Measurements from ENCODE around the gene ZNF419. TPM values are rescaled to one million over a fixed set of nuclear protein-coding genes. Genes with fewer than 3 reads are reported as not detected.

The ZNF419 gene
- total RNA-seq: 8.3 and 13.8 TPM in 2 replicates

GRCh38 chr19:57487477-57488298, at the start of gene ZNF419:
TSS of gene ZNF419 (plus strand) at chr19:57487750. CDS start at chr19:57487951, 201 bp downstream.

GRCh38 chr19:57477191-57478008, 10.2 kb upstream of the ZNF419 start, which contains the start of gene ZNF772:
TSS of gene ZNF772 (minus strand) at chr19:57477566. CDS start at chr19:57477309, 257 bp downstream.

GRCh38 chr19:57499680-57500395, 12.3 kb downstream of the ZNF419 start, which contains the start of gene ZNF773:
TSS of gene ZNF773 (plus strand) at chr19:57499938. CDS start at chr19:57500081, 143 bp downstream.

GRCh38 chr19:57527136-57527881, 39.8 kb downstream of the ZNF419 start, which contains the start of gene ZNF549:
TSS of gene ZNF549 (plus strand) at chr19:57527356. CDS start at chr19:57527574, 218 bp downstream.

Other genes with a start within 250 kb of the ZNF419 start
- gene ZNF805, start 247.1 kb upstream of the ZNF419 start, total RNA-seq: 16.4 and 31.0 TPM in 2 replicates
- 30.4 and 106 TPM in 2 replicates for gene ZNF460, start 207.3 kb upstream of the ZNF419 start, total RNA-seq
- 7.6 and 11.2 TPM in 2 replicates for gene ZNF543, start 167.3 kb upstream of the ZNF419 start, total RNA-seq
- gene ZNF304, start 136.5 kb upstream of the ZNF419 start, total RNA-seq: 6.0 and 9.4 TPM in 2 replicates
- 6.0 and 6.3 TPM in 2 replicates for gene TRAPPC2B, start 124.2 kb upstream of the ZNF419 start, total RNA-seq
- gene ZNF547, start 124.2 kb upstream of the ZNF419 start, total RNA-seq: 2.4 and 4.3 TPM in 2 replicates
- gene ZNF548, start 97.9 kb upstream of the ZNF419 start, total RNA-seq: 10.2 and 16.0 TPM in 2 replicates
- gene ZNF17, start 76.6 kb upstream of the ZNF419 start, total RNA-seq: 6.3 and 13.4 TPM in 2 replicates
- 8.7 and 15.6 TPM in 2 replicates for gene ZNF749, start 52.4 kb upstream of the ZNF419 start, total RNA-seq
- gene VN1R1, start 30.6 kb upstream of the ZNF419 start, total RNA-seq: 0.16 and 0.57 TPM in 2 replicates
- 13.0 and 17.8 TPM in 2 replicates for gene ZNF772, start 10.2 kb upstream of the ZNF419 start, total RNA-seq
- gene ZNF773, start 12.2 kb downstream of the ZNF419 start, total RNA-seq: 5.5 and 11.0 TPM in 2 replicates
- 2.6 and 5.5 TPM in 2 replicates for gene ZNF549, start 39.6 kb downstream of the ZNF419 start, total RNA-seq
- 3.7 and 10.3 TPM in 2 replicates for gene ZNF550, start 72.1 kb downstream of the ZNF419 start, total RNA-seq
- 3.9 and 4.3 TPM in 2 replicates for gene ZNF416, start 91.2 kb downstream of the ZNF419 start, total RNA-seq
- gene ZIK1, start 96.4 kb downstream of the ZNF419 start, total RNA-seq: 3.4 TPM in 2 replicates
- gene ZNF530, start 112.1 kb downstream of the ZNF419 start, total RNA-seq: 2.4 and 2.5 TPM in 2 replicates
- 11.3 and 16.2 TPM in 2 replicates for gene ZNF134, start 126.5 kb downstream of the ZNF419 start, total RNA-seq
- 8.3 and 11.6 TPM in 2 replicates for gene ZNF211, start 145.4 kb downstream of the ZNF419 start, total RNA-seq
- not detected in 2 replicates for gene ZSCAN4, start 181.2 kb downstream of the ZNF419 start, total RNA-seq
- gene ZNF551, start 194.2 kb downstream of the ZNF419 start, total RNA-seq: 6.0 and 7.9 TPM in 2 replicates
- gene ZNF154, start 221.5 kb downstream of the ZNF419 start, total RNA-seq: 1.3 and 1.4 TPM in 2 replicates
- 5.7 and 6.7 TPM in 2 replicates for gene ZNF671, start 239.9 kb downstream of the ZNF419 start, total RNA-seq

All from bladder microvascular endothelial cell (primary cell).